ENCODE results near the gene CACNA2D3. TPM values are rescaled to one million over a fixed set of nuclear protein-coding genes. Genes with fewer than 3 reads are reported as not detected.

Gene CACNA2D3
- total RNA-seq, 1 donor from 2014 or later, result 17.2 TPM

DNA sequence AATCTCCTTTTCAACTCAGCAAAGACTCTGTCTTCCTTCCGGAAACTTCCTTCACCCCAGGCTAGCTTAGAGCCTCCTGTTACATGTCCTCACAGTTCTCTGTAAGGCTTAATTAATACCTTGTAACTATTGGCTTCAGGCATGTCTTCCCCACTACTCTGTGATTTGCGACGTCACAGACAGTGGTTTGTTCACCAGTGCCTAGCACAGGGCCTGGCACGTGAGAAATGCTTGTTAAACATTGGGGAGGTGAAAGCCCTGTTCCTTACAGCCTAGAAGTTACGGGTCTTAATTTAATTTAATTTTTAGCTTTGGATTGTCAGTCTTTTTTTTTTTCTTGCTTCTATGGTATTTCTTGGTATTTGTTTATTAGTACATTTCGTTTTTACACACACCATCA lies 36.4 kb upstream of the CACNA2D3 start:
- intact Hi-C loops (cut with DNase I), result no loop called here
- Histone ChIP-seq H3K36me3 (no peaks in the 10 kb centered on the region), H3K4me3 (no peak overlapping the region), H3K27ac (no peak overlapping the region), H3K9me3 (no peaks in the 10 kb centered on the region), H3K27me3 (no peaks in the 10 kb centered on the region), H3K4me1 (peaks cover 8% of the 10 kb centered on the region)
- TF ChIP-seq, protein P1, sequence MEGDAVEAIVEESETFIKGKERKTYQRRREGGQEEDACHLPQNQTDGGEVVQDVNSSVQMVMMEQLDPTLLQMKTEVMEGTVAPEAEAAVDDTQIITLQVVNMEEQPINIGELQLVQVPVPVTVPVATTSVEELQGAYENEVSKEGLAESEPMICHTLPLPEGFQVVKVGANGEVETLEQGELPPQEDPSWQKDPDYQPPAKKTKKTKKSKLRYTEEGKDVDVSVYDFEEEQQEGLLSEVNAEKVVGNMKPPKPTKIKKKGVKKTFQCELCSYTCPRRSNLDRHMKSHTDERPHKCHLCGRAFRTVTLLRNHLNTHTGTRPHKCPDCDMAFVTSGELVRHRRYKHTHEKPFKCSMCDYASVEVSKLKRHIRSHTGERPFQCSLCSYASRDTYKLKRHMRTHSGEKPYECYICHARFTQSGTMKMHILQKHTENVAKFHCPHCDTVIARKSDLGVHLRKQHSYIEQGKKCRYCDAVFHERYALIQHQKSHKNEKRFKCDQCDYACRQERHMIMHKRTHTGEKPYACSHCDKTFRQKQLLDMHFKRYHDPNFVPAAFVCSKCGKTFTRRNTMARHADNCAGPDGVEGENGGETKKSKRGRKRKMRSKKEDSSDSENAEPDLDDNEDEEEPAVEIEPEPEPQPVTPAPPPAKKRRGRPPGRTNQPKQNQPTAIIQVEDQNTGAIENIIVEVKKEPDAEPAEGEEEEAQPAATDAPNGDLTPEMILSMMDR (IDR thresholded peaks at IDR 0.05), result no peak
- no peak for DNase-seq (ENCODE audit: extremely low spot score in 2 of 2)

DNA sequence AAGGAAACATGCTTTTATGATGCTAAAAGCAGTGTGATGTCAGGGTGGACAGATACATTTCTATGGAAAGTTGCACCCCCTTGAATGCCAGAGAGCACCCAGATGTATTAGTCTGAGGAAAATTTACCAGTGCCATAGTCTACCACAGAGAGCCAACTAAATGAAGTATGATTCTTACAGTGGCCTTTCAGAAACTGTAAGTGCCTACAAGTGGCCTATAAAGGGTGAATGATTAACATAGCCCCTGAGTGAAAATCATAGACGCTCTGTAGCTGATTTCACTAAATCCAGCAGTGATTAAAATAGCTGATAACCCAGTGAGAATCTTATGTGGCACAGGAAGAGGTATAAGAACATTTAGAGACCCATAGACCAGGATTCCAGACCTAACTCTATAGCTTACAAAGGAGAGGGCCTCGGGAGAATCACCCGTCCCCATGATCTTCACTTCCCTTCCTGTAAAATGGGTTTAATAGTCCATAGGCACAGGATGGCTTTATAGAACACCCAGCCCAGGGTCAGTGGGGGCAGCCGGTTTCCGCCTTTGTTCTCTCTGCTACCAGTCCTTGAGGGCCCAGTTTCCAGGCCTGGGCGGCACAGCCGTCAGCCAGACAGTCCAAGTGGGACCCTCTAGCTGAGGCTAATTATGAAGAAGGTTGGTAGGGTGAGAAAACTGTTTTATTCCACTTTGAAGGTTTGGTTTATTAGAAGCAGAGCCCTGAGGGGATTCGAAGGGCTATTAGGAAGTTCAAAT lies 35.5 kb upstream of the CACNA2D3 start:
- H3K4me3 ChIP-seq, result no peak overlapping the region
- TF ChIP-seq, protein P1 (IDR thresholded peaks at IDR 0.05), result no peak
- no peaks in the 10 kb centered on the region for H3K27me3 ChIP-seq
- H3K27ac ChIP-seq, result no peak overlapping the region
- no peak for DNase-seq (ENCODE audit: extremely low spot score in 2 of 2)
- no peaks in the 10 kb centered on the region for H3K36me3 ChIP-seq
- H3K4me1 ChIP-seq, result peaks cover 8% of the 10 kb centered on the region
- intact Hi-C loops (cut with DNase I), result no loop called here
- no peaks in the 10 kb centered on the region for H3K9me3 ChIP-seq

DNA sequence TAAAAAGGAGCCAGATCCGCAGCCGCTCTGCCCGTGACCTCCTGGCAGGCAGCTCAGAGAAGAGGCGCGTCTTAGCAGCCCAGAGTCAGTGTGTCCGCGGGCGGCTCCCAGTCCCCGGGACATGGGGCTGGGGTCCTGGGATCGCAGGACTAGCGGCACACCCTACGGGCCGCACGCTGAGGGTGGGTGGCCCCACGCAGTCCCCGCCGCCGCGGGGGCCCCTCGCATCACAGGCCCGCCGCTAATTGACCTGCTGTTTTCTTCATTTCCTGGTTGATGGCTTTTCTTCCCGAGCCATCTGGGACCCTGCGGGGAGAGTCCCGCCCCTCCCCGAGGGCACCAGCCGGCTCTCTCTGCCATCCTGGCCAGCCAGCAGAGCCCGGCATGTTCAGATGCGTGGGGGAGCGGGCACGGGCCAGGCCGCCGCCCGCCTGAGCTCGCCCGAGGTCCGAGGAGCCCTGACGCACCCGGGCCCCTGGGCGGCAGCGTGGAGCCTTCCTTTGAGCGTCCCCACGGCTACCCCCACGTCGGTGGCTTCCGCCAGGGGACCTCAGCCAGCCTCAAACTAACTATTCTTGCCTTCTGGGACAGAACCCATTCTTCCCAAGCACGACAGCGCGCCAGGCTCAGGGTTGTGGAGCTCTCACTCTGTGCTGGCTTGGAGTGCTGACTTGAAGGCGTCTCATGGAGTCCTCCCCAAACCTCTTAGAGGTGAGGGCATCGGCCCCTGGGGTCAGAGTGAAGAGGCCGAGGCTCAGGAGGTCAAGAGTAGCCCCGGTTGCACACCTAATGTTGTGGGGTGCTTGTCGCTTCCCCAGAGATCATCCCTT lies 34.6 kb upstream of the CACNA2D3 start:
- H3K4me3 ChIP-seq, result peak overlapping the region in 1 of 2 donors; percentile 1
- H3K9me3 ChIP-seq, result no peaks in the 10 kb centered on the region
- no peaks in the 10 kb centered on the region for H3K27me3 ChIP-seq
- no peak for TF ChIP-seq POLR2A (IDR thresholded peaks at IDR 0.05)
- no peak for TF ChIP-seq POLR2AphosphoS5 (IDR thresholded peaks at IDR 0.05; ENCODE audit: insufficient read depth in 1 of 2, low read depth in 1 of 2)
- TF ChIP-seq, protein P1 (IDR thresholded peaks at IDR 0.05), result no peak
- no peak for DNase-seq (ENCODE audit: extremely low spot score in 2 of 2)
- intact Hi-C loops (cut with DNase I), result no loop called here
- no peaks in the 10 kb centered on the region for H3K36me3 ChIP-seq
- peaks cover 8% of the 10 kb centered on the region for H3K4me1 ChIP-seq
- H3K27ac ChIP-seq, result no peak overlapping the region

DNA sequence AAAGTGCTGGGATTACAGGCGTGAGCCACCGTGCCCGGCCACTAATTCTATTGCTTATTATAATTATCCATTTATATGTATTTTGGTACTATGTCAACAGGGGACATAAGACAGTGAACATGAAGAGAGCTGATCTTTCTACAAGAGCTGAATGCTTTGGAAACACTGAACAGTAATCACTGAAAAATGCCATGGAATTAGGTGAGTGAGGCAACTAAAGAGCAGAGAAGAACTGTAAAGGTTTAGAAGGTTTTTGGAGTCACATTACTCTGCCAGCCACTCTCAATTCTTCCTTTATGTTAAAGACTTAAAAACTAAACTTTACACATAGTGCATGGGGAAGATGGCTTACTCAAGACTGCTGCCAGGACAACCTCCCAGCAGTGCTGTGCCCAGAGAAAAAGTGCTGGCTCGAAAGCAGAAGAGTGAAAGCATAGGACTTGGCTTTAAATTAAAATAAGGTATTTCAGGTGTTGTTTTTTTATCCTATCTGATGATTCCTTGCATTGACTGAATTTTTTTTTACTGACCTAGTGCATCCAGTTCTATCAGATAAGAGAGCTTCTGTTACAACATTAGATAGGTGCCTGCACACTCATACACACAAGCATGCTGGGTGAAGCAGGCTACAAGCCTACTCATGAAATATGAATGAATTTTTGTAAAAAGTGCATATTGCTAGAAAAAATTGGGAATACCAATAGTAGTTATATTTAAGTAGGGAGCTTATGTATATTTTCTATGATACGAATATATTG lies 28.7 kb upstream of the CACNA2D3 start:
- Histone ChIP-seq H3K4me1 (no peaks in the 10 kb centered on the region), H3K9me3 (no peaks in the 10 kb centered on the region), H3K27ac (no peak overlapping the region), H3K4me3 (no peak overlapping the region), H3K36me3 (no peaks in the 10 kb centered on the region), H3K27me3 (no peaks in the 10 kb centered on the region)
- TF ChIP-seq POLR2A (IDR thresholded peaks at IDR 0.05) (no peak), POLR2AphosphoS5 (IDR thresholded peaks at IDR 0.05; ENCODE audit: insufficient read depth in 1 of 2, low read depth in 1 of 2) (no peak)
- no peak for DNase-seq (ENCODE audit: extremely low spot score in 2 of 2)
- intact Hi-C loops (cut with DNase I), result no loop called here

DNA sequence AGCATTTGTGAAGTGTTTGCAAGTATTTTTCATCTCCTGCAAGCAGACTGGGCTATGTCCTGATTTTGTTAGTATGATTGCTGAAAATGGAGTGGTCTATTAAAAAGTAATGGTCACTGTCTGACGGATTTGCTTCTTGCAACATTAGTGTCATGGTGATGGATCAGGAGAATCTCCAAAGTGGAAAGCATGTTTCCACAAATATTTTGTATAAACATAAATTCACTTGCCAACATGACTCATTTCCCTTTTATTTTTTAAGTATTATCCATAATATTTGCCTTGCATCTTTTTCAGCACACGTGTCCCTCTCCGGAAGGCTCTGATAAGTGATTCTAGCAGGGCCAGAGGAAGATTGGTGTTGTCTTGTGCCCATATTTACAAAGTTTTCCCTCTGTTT lies 27.4 kb upstream of the CACNA2D3 start:
- Histone ChIP-seq H3K36me3 (no peaks in the 10 kb centered on the region), H3K9me3 (no peaks in the 10 kb centered on the region), H3K27me3 (no peaks in the 10 kb centered on the region), H3K4me3 (no peak overlapping the region), H3K4me1 (no peaks in the 10 kb centered on the region), H3K27ac (no peak overlapping the region)
- no peak for DNase-seq (ENCODE audit: extremely low spot score in 2 of 2)
- TF ChIP-seq, protein P1 (IDR thresholded peaks at IDR 0.05), result no peak
- no peak for TF ChIP-seq POLR2A (IDR thresholded peaks at IDR 0.05)
- TF ChIP-seq POLR2AphosphoS5 (IDR thresholded peaks at IDR 0.05; ENCODE audit: insufficient read depth in 1 of 2, low read depth in 1 of 2), result no peak
- intact Hi-C loops (cut with DNase I), result no loop called here
